ENCODE measurements around the gene RPH3AL.
A peak's percentile ranks its signal among the peaks of the same experiment; 100 is the strongest.
"Not testable (repeated sequence)": the region's sequence is repeated elsewhere in the genome, so short reads cannot be mapped to it uniquely, and the experiment has no call there.

The RPH3AL gene

DNA sequence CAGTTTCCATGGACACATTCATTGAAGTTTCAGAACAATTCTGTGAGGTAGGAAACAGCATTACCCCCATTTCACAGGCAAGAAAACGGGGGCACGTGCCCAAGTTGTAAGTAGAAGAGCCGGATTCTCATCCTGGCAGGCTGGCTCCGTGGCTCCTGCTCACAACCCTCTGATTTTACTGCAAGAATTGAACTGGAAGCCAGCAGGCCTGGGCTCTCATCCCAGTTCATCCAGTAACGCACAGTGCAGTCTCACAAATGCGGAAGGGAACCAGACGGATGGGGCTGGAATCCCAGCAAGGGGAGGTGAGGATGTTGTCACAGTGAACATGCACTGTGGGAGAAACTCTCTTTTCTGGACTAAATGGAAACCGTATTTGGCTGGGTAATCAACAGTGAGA is 130.4 kb downstream of the RPH3AL start:
- Histone ChIP-seq H3K27ac (no peak overlapping the region), H3K4me3 (no peak overlapping the region)

- Histone ChIP-seq H3K4me3 (no peak overlapping the region), H3K27ac (no peak overlapping the region)
These were observed 132.9 kb downstream of the RPH3AL start for GRCh38 chr17:219696-220095.

DNA sequence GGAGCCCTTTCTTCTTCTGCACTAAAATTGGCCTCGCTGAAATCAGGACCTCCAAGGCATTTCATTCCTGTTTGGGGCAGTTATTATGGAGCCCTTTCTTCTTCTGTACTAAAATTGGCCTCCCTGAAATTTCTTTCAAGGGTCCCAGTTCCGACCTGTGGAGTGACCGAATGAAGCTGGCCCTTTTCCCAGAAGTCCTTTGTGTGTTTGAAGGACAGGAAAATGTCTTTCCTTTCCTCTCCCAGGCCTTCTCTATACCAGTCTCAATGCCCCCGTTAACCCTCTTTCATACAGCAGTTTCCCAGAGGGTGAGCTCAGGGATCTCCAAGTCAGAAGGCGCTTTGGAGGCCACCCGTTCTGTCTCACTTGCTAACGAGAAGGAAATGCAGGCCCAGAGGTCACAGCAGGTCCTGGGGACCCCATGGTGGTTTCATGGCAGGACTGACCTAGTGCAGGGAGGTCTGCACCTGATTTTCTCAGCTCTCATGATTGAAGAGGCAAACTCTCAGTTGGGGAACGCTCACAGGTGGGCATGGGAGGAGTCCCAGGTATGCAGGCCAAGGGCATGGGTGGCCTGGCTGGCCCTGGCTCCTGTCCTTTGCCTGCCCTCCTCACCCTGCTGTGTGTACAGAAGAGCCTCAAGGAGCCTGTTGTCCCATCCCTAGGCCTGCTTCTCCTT is 134.0 kb downstream of the RPH3AL start:
- Histone ChIP-seq H3K27ac (no peak overlapping the region), H3K4me3 (no peak overlapping the region)

DNA sequence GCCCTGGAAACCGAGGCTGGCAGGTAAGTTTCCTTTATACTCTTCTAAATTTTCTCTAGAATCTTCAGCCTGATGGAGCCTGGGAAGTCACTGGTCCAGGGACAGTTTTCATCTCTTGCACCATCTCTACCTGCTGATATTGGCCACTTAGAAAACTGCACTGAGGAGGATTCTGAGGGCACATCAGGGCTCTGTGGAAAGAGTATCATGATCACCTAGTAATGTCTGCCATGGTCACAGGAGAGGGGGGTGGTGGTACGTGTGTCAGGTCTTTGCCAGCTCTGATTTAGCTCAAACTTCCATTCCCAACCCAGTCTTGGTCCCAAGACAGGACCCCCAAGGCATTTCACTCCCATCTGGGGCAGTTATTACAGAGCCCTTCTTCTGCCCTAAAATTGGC is 136.0 kb downstream of the RPH3AL start:
- no peak overlapping the region for H3K27ac ChIP-seq

DNA sequence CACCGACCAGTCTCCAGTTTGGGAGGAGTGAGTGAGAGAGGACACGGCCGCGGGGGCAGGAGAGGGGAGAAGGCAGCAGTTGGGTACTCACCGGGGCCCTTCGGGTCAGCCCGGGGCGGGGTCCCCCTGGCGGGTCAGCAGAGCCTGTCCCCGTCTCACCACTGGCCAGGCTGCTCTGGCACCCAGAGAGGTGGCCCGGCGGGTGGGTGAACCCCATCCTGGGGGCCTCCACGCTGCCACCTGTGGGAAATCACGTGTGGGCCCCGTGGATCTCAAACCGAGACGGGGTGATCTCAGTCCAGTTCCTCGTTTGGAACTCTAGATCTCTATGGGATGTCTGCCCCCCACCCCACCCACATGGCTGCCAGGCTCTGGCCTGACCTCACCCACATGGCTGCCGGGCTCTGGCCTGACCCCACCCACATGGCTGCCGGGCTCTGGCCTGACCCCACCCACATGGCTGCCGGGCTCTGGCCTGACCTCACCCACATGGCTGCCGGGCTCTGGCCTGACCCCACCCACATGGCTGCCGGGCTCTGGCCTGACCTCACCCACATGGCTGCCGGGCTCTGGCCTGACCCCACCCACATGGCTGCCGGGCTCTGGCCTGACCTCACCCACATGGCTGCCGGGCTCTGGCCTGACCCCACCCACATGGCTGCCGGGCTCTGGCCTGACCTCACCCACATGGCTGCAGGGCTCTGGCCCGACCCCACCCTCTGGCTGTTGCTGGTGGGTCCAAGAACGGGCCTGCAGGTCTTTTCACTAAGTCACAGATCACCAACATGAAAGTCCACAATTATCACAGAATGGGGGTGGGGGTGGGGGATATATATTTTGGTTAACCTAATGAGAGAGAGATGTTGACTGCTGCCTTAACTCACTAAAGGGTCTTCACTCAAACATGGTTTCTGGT is 136.8 kb downstream of the RPH3AL start:
- peak overlapping the region in 1 of 7 experiments; percentile 5 for H3K4me3 ChIP-seq
- peak overlapping the region in 2 of 21 experiments; percentile 1 to 53 for H3K27ac ChIP-seq

More for the DNA sequence above, 136.0 kb downstream of the RPH3AL start:
- no peak overlapping the region for H3K4me3 ChIP-seq

GRCh38 chr17:214881-215331 is 137.7 kb downstream of the RPH3AL start:
- peak overlapping the region in 1 of 21 experiments; percentile 1 for H3K27ac ChIP-seq

GRCh38 chr17:213286-214105 is 139.1 kb downstream of the RPH3AL start:
- Histone ChIP-seq H3K27ac (no peak overlapping the region), H3K4me3 (no peak overlapping the region)

More at GRCh38 chr17:214881-215331, 137.7 kb downstream of the RPH3AL start:
- H3K4me3 ChIP-seq = peak overlapping the region in 1 of 7 experiments; percentile 5

DNA sequence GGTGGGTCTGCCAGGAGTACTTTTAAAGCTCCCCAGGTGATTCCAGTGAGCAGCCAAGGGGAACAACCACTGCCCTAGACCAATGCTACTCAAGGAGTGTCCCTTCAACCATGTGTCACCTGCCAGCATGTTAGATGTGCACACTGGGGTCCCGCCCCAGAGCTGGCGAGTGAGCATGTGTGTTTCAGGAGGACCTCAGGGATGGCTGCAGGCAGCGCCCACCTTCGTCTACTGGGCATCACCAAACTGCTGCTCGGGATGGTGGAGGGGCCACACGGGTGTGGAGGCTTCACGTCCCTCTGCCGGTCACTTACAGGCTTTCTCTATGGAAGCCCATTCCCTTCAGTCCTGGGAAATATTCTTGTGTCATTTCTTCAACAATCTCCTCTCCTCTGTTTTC is 142.2 kb downstream of the RPH3AL start:
- no peak overlapping the region for H3K27ac ChIP-seq
- H3K4me3 ChIP-seq = no peak overlapping the region

GRCh38 chr17:208429-208828 is 144.2 kb downstream of the RPH3AL start:
- no peak overlapping the region for H3K27ac ChIP-seq
- H3K4me3 ChIP-seq = no peak overlapping the region

DNA sequence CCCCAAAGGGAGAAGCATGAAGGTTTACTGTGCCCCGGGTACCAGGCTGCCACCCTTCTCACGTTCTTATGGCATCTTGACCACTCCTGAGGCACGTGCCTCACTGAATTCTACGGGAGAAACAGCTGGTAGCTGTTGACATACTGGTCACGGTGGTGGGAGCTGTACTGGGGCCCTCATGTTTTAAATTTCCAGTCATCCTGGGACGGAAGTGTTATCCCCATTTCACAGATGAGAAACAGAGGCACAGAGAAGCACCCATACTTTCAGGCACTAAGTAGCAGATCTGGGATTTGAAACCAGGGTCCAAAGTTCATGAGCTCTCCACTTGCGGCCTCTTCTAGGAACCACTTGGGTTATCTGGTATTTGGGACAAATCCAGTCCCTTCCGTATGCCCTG is 144.8 kb downstream of the RPH3AL start:
- Histone ChIP-seq H3K4me3 (no peak overlapping the region), H3K27ac (no peak overlapping the region)

DNA sequence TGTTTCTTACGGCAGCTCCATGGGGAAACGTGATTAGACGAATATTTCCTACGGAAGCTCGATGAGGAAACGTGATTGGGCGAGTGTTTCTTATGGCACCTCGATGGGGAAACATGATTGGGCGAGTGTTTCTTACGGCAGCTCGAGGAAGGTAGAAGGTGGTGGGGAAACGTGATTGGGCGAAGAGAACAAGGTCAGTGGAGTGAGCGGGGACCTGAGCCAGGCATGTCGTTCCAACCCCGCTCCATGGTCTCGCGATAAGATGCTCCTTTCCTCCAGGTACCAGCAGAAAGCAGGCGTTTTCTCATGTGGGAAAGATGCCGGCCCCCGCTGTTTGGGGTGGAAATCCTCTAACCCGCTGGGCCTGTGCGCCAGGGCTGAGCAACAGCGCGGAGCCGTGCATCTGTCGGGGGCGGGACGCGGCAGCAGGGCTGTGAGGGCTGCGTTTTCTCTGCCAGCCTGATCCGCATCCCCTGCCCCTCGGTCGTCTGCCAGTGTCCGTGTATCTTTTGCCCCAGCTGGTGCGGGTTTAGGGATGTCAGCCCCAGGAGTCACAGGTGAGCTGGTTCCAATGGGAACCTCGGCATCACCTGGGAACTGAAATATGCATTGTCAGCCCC is 145.6 kb downstream of the RPH3AL start:
- Histone ChIP-seq H3K27ac (no peak overlapping the region), H3K4me3 (no peak overlapping the region)

DNA sequence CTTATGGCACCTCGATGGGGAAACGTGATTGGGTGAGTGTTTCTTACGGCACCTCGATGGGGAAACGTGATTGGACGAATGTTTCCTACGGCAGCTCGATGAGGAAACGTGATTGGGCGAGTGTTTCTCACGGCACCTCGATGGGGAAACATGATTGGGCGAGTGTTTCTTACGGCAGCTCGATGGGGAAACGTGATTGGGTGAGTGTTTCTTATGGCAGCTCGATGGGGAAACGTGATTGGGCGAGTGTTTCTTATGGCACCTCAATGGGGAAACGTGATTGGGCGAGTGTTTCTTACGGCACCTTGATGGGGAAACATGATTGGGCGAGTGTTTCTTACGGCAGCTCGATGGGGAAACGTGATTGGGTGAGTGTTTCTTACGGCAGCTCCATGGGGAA is 146.1 kb downstream of the RPH3AL start:
- not testable (repeated sequence) for H3K4me3 ChIP-seq, H3K27ac ChIP-seq

DNA sequence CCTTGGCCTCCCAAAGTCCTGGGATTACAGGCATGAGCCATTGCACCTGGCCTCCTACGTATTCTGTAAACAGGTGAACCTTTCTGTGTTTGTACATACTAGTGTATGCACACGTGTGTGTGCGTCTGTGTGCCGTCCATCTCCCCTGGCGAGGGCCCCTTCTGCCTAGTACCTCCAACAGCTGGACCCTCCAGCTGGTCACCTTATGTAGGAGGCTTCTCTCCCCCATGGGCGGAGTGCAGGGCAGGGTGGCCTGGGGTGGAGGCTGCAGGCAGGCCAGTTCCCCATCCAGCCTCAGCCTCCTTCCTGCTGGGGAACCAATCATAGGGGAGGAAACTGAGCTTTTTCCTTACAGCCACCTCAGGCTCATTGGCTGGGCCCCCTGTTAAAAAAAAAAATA is 146.8 kb downstream of the RPH3AL start:
- no peak overlapping the region for H3K4me3 ChIP-seq
- H3K27ac ChIP-seq = no peak overlapping the region

DNA sequence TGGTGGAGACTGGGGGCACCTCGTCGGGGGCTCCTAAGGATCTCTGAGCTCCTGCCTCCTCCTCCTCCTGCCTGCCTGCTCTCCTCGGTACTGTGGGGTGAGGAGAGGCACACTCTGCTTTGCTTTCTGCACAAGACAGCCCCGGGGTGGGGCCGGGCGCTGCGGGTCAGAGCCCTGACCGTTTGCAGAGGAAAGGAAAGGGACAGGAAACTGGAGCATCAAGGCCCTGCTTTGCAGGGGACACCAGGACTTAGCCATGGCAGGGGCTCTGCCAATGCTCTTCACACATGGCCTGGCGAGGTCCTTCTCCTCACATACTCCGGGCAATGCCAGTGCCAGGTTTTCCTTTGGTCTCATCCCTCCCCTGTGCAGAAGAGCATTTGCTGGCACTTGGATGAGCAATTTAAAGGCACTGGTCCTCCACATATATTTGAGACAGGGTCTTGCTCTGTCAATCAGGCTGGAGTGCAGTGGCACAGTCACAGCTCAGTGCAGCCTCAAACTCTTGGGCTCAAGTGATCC is 147.4 kb downstream of the RPH3AL start:
- no peak overlapping the region for H3K4me3 ChIP-seq

DNA sequence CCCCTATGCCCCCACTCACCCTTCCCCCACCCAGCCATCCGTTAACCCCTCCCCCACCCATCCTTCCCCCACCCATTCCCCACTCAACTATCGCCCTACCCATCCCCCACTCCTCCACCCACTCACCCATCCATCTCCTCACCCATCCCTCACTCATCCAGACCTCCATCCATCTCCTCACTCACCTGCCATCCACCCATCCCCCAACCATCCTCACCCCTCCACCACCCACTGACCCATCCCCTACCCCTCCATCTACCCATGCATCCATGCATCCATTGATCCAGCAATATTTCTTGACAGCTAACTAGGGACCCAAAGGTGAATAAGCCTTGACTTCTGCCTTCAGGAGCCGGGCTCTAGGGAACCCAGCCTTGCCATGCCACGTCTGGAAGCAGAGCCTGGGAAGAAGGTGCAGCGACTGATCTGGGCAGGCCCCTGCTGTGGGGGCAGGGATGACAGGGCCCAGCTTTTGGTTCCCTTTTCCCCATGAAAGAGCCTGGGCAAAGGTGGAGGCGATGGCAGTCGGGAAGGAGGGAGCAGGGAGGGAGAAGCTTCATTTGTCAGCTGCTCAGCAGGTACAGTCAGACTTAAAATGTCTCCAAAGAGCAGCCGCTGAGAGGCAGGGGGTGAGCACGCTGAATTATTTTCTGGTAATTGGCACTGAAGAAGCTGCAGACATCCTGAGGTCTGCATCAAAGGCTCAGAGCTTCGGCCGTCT is 148.0 kb downstream of the RPH3AL start:
- H3K4me3 ChIP-seq = no peak overlapping the region
- no peak overlapping the region for H3K27ac ChIP-seq

More for the DNA sequence above, 147.4 kb downstream of the RPH3AL start:
- H3K27ac ChIP-seq = no peak overlapping the region

DNA sequence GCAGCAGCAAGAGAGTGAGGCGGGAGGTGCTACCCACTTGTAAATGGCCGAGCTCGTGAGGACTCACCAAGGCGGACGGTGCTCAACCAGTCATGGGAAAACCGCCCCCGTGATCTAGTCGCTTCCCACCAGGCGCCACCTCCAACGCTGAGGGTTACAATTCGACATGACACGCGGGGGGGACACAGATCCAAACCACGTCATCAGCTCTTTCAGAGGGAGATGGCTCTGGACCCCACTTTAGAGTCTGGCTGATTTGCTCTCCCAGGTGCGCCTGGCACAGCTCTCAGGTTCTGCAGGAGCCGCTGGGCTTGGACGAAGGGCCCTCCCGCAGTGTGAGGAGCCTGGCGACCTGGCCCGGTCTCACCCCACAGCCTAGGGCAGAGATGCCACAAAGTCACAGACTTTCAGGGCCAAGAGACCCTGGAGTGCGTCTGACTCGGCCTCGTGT is 150.1 kb downstream of the RPH3AL start:
- H3K4me3 ChIP-seq = no peak overlapping the region

DNA sequence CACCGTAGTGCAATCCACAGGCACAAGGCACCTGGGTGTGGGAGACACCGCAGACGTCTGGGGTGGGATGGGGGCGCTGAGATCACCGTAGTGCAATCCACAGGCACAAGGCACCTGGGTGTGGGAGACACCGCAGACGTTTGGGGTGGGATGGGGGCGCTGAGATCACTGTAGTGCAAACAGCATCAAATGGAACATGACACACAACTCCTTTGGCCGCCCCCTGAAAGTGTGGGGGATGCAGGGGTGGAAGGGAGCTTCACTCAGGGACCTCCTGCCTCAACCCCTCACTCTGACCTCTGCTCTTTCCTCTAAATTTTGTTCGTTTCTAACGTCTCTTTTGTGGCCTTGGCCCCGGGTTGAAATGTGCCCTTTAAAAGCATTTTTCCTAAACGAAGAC is 150.9 kb downstream of the RPH3AL start:
- H3K27ac ChIP-seq, H3K4me3 ChIP-seq: not testable (repeated sequence)

More for the DNA sequence above, 150.1 kb downstream of the RPH3AL start:
- no peak overlapping the region for H3K27ac ChIP-seq

DNA sequence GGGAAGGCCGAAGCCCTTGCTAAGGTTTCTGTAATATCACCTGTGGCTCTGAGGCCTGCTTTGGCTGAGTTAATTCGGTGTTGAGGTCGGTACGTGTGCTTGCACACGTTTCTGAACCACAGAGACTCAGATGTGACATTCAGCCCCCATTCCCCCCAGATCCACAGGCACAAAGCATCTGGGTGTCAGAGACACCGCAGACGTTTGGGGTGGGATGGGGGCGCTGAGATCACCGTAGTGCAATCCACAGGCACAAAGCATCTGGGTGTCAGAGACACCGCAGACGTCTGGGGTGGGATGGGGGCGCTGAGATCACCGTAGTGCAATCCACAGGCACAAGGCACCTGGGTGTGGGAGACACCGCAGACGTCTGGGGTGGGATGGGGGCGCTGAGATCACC is 151.3 kb downstream of the RPH3AL start:
- not testable (repeated sequence) for H3K4me3 ChIP-seq
- H3K27ac ChIP-seq = peak overlapping the region in 1 of 21 experiments; percentile 38

- Histone ChIP-seq H3K27ac (peak overlapping the region in 1 of 21 experiments; percentile 38), H3K4me3 (no peak overlapping the region)
These were observed 152.0 kb downstream of the RPH3AL start for GRCh38 chr17:200586-200985.
